DND-41 (cell line): ENCODE data around the gene JARID2.

Source experiments
- CTCF ChIP-seq: IDR thresholded peaks from 2 replicates; pipeline ENCODE4 v1.5.1; 2012; ENCODE audit warnings: borderline replicate concordance, low read length, moderate library complexity, mild to moderate bottlenecking; ENCODE audit not compliant: poor library complexity, severe bottlenecking; ENCODE audit errors: extremely low read depth
- EZH2 ChIP-seq: IDR thresholded peaks from 3 replicates; pipeline ENCODE4 v1.6.1; 2012; ENCODE audit warnings: borderline replicate concordance, low read depth, mild to moderate bottlenecking, moderate library complexity, low read length, inconsistent platforms; ENCODE audit not compliant: severe bottlenecking

- TF ChIP-seq EZH2 (no peak), CTCF (no peak)
Measured at GRCh38 chr6:15230827-15231226, 15.0 kb upstream of the JARID2 start.
